ENCODE results near the gene NDUFB11.

DNA sequence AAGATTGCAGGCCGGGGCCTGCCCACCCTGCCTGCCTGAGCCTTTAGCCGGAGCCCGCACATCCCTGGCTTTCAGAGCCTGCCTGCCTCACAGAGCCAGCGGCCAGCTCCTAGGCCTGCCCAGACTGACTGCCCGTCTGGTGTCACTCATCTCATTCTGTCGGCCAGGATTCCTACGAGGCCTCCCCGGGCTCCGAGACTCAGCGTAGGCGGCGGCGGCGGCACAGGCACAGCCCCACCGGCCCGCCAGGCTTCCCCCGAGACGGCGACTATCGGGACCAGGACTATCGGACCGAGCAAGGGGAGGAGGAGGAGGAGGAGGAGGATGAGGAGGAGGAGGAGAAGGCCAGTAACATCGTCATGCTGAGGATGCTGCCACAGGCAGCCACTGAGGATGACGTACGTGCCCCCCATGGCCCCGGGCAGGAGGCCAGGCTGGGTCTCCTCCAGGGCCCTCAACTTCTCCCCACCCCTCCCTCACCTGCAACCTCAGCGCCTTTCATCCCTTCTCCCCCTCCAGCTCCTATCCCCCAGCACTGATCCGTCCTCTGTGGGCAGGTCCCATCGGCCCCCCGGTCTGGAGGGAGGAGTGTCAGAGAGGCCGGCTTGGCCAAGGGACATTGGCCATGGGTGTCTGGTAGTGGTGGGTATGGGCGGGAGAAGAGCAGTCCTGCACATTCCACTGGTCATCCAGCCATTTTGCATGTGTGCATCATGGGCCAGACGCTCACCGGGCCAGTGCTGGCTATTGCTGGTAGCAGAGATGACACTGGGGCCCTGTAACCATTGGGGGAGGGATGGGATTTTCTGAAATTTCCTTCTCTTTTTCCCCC, 26.6 kb upstream of the NDUFB11 start:
- no peak for TF ChIP-seq EZH2 (IDR thresholded peaks at IDR 0.05; ENCODE audit: low read length, unreplicated experiment)
- TF ChIP-seq, protein P1, sequence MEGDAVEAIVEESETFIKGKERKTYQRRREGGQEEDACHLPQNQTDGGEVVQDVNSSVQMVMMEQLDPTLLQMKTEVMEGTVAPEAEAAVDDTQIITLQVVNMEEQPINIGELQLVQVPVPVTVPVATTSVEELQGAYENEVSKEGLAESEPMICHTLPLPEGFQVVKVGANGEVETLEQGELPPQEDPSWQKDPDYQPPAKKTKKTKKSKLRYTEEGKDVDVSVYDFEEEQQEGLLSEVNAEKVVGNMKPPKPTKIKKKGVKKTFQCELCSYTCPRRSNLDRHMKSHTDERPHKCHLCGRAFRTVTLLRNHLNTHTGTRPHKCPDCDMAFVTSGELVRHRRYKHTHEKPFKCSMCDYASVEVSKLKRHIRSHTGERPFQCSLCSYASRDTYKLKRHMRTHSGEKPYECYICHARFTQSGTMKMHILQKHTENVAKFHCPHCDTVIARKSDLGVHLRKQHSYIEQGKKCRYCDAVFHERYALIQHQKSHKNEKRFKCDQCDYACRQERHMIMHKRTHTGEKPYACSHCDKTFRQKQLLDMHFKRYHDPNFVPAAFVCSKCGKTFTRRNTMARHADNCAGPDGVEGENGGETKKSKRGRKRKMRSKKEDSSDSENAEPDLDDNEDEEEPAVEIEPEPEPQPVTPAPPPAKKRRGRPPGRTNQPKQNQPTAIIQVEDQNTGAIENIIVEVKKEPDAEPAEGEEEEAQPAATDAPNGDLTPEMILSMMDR (conservative IDR thresholded peaks at IDR 0.05; ENCODE audit: low read depth, low read length) = no peak

All from PC-3 (cell line).